NCI-H524 treated with DMSO at 0.1 percent for 48 hours (cell line): ENCODE results near the gene RNASE13.
"Not testable (repeated sequence)": the region's sequence is repeated elsewhere in the genome, so short reads cannot be mapped to it uniquely, and the experiment has no call there.

Experiments
- DNase-seq: peaks from one replicate; lab custom pipeline; 2025; lab: John Stamatoyannopoulos, UW

RNASE13 gene

DNA sequence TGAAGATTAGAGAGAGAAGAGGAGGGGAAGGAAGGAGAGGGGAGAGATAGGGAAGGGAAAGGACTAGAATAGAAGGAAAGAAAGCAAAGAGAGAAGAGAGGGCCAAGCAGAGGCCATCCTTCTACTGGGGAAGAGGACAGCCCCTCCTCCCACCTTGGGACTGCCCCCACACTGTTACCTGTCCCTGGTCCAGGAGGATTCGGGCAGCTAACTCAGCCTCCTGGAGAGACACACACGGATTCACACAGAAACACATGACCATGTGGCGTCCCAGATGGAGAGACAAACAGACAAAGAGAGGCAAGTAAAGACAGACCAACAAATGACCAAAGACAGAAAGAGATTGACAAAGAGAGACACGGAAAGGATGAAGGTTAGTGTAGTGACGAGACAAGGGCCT is 11.9 kb downstream of the RNASE13 start:
- no peak for DNase-seq

- DNase-seq = no peak
Measured at GRCh38 chr14:21020977-21021545, 13.5 kb downstream of the RNASE13 start.

- no peak for DNase-seq
Measured at GRCh38 chr14:21019366-21019765, 15.2 kb downstream of the RNASE13 start.

- no peak for DNase-seq
Measured at GRCh38 chr14:21018781-21019180, 15.8 kb downstream of the RNASE13 start.

DNA sequence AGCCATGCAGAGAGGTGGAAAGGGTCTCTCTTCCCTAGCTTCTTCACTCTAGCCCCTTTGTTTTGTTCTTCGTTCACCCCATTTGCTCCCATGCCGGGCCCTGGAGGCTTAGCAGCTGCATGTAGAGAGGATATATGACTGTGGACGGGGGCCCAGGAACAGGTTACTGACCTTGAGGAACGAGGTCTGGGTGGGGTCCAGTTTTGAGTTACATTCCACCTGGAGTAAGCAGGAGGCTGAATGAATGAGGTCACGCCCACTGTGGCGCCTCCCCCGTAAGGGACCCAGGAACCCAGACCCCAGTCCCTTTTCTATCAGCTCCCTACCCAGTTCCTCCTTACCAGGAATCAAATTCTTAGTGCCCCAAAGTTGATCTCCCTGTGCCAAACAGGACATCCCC is 16.3 kb downstream of the RNASE13 start:
- DNase-seq = no peak

DNA sequence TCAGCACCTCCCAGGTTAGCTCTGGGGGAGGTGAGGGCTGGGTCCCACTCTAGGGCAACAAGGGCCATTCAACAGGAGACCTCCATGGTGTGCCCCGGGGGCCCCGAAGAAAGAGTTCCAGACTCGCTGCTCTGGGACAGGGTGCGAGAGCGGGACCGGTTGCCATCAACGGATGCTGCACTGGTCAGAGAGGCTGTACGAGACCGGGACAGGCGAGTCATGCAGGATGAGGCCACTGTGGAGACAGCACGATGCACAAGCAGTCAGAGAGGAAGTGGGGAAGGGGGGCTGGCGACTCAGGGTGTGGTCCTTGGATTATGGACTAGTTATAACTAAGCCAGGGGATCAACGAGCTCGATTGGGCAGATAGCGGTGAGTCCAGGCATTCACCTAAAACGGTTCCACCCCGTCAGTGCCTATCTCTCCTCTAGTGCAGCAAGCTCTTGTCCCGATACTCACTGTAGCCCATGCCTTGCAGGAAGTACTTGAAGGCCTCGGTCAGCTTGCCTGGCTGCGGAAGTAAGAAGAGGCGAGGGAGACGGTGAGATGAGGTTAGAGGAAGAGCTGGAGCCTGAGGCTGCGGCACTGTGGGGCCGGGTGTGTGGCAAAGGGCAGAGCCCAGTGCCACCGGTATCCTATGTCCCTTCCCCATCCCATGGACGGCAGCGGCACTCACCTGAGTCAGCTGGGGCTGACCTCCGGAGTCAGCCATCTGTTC is 16.9 kb downstream of the RNASE13 start:
- DNase-seq = no peak

DNA sequence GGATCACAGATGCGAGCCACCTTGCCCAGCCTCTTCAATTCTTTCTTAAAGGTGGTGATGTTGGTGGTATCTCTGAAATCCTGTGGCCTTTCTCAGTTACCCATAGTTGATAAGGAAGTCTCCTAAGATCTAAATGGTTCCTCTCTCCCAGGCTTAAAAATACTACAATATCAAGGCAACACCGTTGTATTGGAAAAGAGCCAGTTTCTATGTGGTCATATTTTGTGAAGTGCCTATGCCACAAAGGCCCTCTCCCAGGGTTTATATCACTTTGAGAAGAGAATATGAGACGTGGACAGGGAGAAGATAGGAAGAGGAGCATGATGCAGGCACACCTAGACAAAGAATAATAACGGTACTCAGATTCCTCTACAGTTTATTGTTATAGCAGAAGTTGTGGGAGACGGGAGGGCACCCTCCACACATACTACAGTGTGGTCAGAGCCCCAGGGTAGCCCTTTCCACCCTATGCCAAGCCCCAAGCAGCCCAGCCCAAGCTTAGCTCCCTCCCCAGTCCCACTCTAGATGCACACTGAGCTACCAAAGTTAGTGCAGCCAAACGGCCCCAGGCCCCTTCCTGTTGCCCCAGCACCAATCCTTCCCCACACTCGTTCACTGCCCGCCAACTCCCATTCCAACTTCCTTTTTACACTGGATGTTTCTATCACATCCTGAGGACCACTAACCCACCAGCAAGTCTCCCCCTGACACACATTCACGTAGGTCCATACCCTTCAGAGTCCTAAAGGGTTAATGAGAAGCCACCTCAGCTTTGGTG is 18.0 kb downstream of the RNASE13 start:
- DNase-seq = no peak

DNA sequence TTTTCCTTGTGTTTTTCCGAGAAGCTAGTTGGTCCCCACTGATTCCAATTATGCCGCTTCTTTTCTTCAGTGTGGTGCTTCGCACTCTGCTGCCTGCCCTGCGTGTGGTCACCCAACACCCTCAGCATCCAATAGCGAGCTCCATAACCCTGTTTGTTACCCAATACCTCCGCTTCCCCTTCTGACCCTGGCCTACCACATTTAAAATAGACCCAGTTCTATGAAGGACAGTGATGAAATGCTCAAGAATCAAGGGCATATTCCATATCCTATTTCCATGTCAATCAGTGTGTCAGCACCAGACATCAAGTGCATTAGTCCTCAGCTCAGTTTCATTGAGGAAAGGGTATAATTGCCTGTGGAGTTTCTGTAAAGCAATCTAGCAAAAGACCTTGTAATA is 19.3 kb downstream of the RNASE13 start:
- DNase-seq = no peak

DNA sequence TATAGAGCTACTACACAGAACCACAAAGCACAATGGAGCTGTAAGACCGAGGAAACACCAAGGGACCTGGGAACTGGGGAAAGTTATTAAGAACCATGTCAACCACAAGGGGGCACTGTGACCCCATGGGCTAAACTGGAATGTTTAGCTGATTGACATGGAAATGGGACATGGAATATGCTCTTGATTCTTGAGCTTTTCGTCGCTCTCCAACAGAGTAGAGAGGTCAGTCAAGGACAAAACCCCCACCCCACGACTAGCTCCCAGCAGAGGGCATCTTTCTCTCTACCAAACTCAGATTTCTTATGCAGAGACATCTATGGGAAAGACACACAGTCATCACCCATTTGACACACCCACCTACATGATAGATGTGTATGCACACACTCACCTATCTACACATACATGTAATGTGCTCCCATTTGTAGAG is 19.8 kb downstream of the RNASE13 start:
- peak; percentile 65 for DNase-seq

- DNase-seq = no peak
Measured at GRCh38 chr14:21011136-21011535, 23.5 kb downstream of the RNASE13 start.

DNA sequence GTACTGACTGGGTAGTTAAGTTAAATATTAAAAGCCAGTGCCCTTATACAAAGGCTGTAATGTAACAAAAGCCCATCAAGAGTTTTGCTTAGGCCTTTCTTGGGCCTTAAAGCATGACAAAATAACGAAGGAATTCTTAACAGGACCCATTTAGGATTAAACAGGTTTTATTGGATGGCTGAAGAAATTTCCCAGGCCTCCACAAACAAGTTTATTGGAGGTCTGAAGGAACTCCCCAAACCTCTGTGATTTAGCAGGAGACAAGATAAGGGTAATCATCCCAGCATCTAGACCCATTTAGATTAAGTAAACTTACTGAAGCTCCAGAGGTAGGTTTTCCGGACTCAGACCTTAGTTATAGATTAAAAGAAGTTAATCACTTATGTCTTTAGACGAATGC is 24.9 kb downstream of the RNASE13 start:
- not testable (repeated sequence) for DNase-seq

GRCh38 chr14:21003788-21004346 is 30.7 kb downstream of the RNASE13 start:
- no peak for DNase-seq

DNA sequence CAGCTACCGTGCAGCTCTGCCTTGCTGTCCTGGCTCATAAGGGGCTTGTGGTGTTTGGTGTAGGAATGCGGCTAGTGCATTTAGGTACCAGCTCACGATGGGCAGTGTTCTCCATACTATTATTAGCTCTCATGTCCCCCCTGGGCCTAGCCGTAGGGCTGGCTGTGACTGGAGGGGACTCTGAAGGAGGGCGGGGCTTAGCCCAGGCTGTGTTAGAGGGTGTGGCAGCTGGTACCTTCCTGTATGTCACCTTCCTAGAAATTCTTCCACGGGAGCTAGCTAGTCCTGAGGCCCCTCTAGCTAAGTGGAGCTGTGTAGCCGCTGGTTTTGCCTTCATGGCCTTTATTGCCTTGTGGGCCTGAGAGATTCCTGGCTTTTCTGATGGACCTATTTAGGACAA is 33.4 kb downstream of the RNASE13 start:
- no peak for DNase-seq

GRCh38 chr14:20999591-20999990 is 35.0 kb downstream of the RNASE13 start:
- DNase-seq = no peak

GRCh38 chr14:20998674-20999366 is 35.8 kb downstream of the RNASE13 start, which contains the start of gene SLC39A2:
Gene SLC39A2, plus strand, starts transcription at chr14:20999293. Its CDS starts 154 bp downstream, at chr14:20999447.
- no peak for DNase-seq

GRCh38 chr14:20998139-20998538 is 36.5 kb downstream of the RNASE13 start:
- DNase-seq = no peak

DNA sequence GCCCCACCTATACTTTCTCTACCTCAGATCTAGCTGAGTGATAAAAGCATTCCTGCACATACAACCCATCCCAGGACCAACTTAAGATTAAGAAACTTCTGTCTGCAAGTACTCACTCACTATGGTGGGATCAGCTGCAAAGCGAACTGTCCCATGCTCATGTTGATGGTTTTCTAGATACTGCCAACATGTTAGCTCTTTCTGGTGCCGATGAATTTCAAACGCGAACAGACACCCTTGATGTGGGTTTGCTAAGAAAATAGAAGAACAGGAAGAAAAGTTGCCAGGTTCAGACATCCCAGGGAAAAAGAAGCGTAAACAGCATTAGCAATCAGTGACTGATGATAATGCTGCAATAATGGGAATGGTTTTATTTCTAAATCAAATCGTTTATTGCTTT is 37.0 kb downstream of the RNASE13 start:
- no peak for DNase-seq

DNA sequence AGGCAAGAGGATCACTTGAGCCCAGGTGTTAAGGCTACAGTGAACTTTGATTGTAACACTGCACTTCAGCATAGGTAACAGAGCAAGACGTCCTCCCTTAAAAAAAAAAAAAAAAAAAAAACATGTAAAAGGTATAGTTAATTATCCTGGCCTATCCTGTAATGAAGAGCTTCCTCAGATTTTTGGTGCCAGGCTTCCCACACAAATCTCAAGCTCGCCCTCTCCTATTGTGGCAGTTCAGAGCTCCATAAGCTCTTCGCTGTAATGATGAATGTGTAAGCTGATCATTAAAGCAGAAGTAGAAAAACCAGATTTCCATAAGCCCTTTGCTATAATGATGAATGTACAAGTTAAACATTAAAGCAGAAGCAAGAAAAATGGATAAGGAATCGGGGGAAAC is 37.5 kb downstream of the RNASE13 start:
- DNase-seq = no peak

GRCh38 chr14:20996521-20996920 is 38.1 kb downstream of the RNASE13 start:
- no peak for DNase-seq

GRCh38 chr14:20989787-20990600 is 44.6 kb downstream of the RNASE13 start, which contains the start of gene METTL17:
Gene METTL17, plus strand, starts transcription at chr14:20989980. Its CDS starts 23 bp downstream, at chr14:20990003.
- DNase-seq = peak; percentile 96

DNA sequence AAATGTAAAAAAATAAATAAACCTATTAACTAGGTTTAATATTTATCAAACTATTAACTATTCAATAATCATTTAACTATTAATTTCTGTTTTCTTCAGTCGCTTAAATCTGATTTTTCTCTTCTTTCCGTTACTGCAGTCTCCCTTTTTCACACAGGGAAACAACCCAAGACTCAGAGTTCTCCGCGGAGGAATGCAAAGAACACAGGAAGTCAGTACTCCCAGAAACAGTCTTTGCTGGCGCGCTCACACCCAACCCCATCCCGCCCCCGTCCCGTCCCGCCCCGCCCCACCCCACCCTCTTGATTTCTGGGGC is 45.2 kb downstream of the RNASE13 start:
- no peak for DNase-seq
